Measurements from ENCODE around the gene GOLM1.

Gene GOLM1

DNA sequence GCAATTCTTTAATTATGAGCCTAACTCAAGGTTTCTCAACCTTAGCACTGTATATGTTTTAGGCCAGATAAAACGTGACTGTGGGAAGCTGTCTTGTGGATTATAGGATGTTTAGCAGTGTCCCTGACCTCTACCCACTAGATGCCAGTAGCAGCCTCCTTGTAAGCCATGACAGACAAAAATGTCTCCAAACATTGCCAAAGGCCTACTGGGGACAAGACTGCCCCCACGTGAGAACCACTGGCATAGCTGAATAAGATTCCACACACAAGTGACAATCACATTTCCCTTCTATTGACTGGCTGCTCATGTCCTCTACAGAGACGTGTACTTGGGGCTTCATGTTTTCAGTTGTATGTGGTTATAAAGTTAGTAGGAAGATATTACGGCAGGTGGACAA is 55.4 kb downstream of the GOLM1 start:
- H3K36me3 Mint-ChIP-seq (ENCODE audit: low read depth): no peaks in the 10 kb centered on the region
- H3K9me3 Mint-ChIP-seq: no peaks in the 10 kb centered on the region
- no peaks in the 10 kb centered on the region for H3K4me1 Mint-ChIP-seq (ENCODE audit: low read depth)
- H3K27ac Mint-ChIP-seq: no peak overlapping the region
- H3K27me3 Mint-ChIP-seq (ENCODE audit: low read depth): peaks cover 3% of the 10 kb centered on the region
- H3K4me3 Mint-ChIP-seq: no peak overlapping the region

DNA sequence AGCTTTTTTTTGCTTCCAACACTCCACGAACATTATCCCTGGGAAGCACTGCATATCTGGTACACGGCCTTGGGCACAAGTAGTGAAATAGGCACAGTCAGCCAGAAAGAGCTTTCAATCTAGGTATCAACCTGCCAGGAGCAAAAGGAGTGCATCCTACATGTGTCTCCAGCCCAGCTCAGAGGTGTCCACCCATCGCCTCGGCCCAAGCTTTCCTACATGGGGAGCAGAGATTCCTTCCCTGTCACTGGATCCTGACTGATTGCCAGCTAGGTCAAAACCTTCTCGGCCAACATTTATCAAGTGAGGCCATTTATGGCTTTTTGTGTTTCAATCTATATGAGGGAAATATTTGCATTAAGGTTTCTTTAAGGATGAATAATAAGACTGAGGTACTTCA is 55.8 kb downstream of the GOLM1 start:
- H3K36me3 Mint-ChIP-seq (ENCODE audit: low read depth): no peaks in the 10 kb centered on the region
- H3K4me3 Mint-ChIP-seq: no peak overlapping the region
- H3K9me3 Mint-ChIP-seq: no peaks in the 10 kb centered on the region
- H3K27ac Mint-ChIP-seq: no peak overlapping the region
- H3K4me1 Mint-ChIP-seq (ENCODE audit: low read depth): no peaks in the 10 kb centered on the region
- H3K27me3 Mint-ChIP-seq (ENCODE audit: low read depth): peaks cover under 1% of the 10 kb centered on the region

DNA sequence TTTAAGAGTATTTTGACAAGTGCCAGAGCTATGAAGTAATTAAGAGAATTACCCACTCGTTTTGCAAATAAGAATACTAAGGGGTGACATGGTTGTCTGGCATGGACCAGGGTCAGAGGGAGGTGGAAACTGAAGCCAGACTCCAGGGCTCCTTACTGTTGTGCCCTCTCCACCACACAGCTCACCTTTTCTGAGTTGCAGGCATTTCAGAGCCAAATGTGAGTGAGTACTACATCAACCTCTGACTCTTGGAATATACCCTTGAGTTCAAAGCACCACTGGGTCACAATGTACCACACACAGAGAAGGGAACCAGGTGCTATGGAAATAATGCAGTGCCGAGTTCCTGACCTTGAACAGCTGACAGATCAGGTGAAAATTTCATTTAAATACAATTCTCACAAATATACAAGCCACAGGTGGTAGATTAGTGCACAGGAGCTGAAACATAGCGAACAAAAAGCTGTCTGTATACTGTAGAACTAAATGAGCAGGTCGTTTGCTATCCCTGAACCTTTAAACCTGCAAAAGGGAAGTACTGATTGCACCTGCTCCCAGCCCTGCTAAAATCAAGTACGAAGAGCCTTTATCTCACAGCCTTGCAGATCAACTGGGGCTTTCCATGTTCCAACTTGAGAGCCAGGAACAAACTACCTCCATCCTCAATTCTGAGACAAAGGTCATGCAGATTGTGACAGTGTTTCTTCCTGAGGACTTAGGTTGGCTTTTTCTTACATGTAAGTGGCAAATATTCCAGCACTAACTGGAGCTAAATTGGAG is 57.0 kb downstream of the GOLM1 start:
- Mint-ChIP-seq H3K4me1 (ENCODE audit: low read depth) (no peaks in the 10 kb centered on the region), H3K4me3 (no peak overlapping the region), H3K27ac (no peak overlapping the region), H3K27me3 (ENCODE audit: low read depth) (no peaks in the 10 kb centered on the region), H3K9me3 (no peaks in the 10 kb centered on the region), H3K36me3 (ENCODE audit: low read depth) (no peaks in the 10 kb centered on the region)

DNA sequence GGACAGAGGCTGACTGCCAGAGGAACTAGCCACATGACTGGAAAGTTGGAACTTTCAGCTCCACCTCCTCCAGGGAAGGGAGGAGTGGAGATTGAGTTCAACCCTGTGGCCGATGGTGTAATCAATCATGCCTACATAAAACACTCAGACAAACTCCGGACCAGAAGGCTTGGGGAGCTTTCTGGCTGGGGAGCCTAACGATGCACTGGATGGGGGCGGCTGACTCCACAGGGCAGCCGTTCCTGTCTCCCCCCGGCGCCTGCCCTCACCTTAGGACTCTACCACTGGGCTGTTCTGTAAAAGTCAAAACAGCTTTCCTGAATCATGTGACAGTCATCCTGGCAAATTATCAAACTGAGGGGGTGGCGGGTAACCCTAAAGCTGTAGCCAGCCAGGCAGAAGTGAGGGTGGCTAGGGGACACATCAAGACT is 58.0 kb downstream of the GOLM1 start:
- H3K9me3 Mint-ChIP-seq: no peaks in the 10 kb centered on the region
- H3K36me3 Mint-ChIP-seq (ENCODE audit: low read depth): no peaks in the 10 kb centered on the region
- no peaks in the 10 kb centered on the region for H3K4me1 Mint-ChIP-seq (ENCODE audit: low read depth)
- no peak overlapping the region for H3K27ac Mint-ChIP-seq
- H3K4me3 Mint-ChIP-seq: no peak overlapping the region
- H3K27me3 Mint-ChIP-seq (ENCODE audit: low read depth): no peaks in the 10 kb centered on the region

DNA sequence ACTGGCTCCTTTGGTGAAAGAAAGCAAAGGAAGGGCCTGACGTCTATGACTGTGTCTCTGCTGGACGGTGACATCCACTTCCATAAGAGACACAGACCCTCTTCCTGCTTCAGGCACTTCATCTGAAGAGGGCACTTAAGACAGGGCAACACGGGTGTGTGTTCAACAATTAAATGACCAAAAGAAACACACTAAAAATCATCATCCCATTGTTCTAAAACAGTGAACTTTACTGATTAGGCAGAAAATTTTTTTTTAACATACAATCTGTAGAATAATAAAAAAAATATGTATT is 58.5 kb downstream of the GOLM1 start:
- Mint-ChIP-seq H3K27ac (no peak overlapping the region), H3K4me3 (no peak overlapping the region), H3K4me1 (ENCODE audit: low read depth) (no peaks in the 10 kb centered on the region), H3K9me3 (no peaks in the 10 kb centered on the region), H3K27me3 (ENCODE audit: low read depth) (no peaks in the 10 kb centered on the region), H3K36me3 (ENCODE audit: low read depth) (no peaks in the 10 kb centered on the region)

DNA sequence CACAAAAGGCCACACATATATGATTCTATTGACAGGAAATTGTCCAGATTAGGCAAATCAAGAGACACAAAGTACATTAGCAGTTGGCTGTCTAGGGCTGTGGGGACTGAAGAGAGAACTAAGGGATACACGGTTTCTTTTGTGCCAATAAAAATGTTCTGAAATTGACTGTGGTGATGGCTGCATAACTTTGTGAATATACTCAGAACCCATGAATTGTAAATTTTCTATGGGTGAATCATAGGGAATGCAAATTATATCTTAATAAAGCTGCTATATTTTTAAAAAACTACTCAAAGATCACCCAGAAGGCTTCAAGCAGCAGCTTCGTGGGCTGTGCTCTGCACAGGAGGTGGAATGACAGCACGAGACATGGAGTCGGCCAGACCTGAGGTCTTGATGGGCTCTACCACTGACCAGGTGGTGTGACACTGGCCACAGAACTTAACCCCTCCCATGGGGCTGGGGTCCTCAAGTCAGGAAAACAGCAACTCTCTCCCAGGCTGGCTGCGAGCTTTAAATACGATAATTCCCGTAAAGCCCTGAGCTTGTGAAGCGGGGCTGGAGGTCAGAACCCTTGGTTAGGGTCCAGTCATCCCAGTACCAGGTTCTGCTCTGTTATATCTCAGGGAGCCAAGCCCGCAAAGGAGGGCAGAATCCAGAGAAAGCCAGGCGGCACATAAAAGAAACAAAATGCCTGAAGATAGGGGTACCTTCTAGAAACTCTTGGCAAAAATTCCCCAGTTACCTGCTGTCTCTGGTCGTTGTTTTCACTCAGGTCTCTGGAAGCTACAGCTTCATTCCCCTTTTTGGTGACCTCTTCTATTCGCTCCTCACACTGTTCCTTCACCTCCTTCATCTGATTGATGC is 59.1 kb downstream of the GOLM1 start:
- Mint-ChIP-seq H3K4me3 (no peak overlapping the region), H3K4me1 (ENCODE audit: low read depth) (no peaks in the 10 kb centered on the region), H3K36me3 (ENCODE audit: low read depth) (no peaks in the 10 kb centered on the region), H3K27me3 (ENCODE audit: low read depth) (no peaks in the 10 kb centered on the region), H3K9me3 (no peaks in the 10 kb centered on the region), H3K27ac (no peak overlapping the region)

DNA sequence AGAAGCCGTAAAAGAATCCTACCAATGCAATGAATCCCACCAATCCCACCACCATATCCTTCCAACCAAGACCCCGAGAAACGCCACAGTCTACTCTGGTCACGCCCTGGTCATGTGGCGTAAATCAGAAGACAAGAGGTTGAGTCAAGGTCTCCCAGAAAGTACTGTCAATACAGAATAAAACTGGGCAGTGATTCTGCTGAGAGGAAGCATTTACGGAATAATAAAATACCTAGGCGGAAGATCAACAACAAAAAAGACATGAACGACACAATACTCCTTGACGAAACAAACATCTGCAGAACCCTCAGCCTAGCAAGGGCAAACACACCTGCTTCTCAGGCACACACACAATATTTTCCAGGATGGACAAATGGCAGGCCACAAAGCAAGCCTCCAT is 62.8 kb downstream of the GOLM1 start:
- Mint-ChIP-seq H3K4me3 (no peak overlapping the region), H3K36me3 (ENCODE audit: low read depth) (no peaks in the 10 kb centered on the region), H3K4me1 (ENCODE audit: low read depth) (no peaks in the 10 kb centered on the region), H3K27ac (no peak overlapping the region), H3K27me3 (ENCODE audit: low read depth) (no peaks in the 10 kb centered on the region), H3K9me3 (no peaks in the 10 kb centered on the region)

DNA sequence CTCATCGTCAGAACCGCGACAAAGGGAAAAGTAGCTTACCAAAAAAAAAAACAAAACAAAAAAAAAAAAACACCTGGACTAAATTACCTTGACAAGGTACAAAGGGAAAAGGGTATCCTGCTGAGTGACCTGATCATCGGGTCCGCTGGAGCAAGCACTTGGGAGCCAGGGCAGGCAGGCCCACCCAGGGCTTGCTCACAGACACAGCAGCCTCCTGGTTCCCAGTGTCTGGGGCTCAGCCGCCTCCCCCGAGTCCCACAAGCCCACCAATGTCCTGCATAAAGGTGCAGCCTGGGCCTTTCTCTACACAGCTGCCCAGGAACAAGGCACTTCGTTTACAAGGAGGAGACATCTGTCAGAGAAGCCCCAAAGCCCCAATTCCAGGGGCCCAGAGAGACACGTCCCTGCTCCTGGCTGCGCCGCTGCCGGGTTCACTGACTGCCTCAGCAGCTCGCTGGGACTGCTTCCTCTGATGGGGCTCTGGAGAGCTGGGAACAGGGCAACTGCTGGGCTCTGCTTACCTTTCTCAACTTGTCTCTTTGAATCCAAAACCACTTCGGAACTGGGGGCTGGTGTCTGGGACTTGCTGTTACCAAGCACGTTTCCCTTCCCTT is 63.4 kb downstream of the GOLM1 start:
- Mint-ChIP-seq H3K36me3 (ENCODE audit: low read depth) (no peaks in the 10 kb centered on the region), H3K27me3 (ENCODE audit: low read depth) (no peaks in the 10 kb centered on the region), H3K27ac (no peak overlapping the region), H3K9me3 (no peaks in the 10 kb centered on the region), H3K4me1 (ENCODE audit: low read depth) (no peaks in the 10 kb centered on the region), H3K4me3 (no peak overlapping the region)

DNA sequence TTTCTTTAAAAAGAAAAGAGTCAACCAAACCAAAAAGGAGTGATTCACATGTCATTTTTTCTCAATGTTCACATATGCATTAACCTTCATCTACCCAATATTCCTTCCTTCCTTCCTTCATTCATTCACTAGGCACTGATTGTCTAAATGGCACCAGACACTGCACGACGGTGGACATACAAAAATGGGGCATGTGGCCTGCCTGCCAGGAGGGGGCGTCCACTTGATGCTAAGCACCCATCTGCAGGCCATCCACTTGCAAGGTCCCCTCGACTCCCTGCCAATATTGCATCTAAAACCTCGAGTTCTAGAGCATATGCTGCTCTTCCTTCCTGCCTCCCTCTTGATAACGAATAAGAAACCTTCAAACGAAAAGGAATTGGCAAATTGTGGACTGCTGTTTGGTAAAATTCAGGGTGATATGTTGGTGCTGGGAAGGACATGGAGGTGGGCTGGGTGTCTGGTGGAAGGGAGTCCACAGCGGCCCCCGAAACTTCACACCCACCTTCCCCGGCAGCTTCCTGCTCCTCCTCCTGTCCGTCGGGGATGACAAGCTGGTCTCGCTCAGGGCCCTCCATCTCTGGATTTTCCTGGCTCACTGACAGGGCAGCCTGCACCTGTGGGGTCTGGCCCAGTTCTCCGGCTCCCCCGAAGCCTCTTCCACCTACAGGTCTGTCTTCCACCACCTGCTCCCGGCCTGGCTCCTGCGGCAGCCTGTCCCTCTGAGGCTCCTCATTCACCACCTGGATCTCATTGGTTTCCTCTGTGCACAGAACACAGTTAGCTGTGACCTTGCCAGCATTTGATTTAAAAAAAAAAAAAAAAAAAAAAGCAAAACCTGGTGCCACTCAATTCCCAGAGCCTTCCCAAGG is 64.3 kb downstream of the GOLM1 start:
- Mint-ChIP-seq H3K27me3 (ENCODE audit: low read depth) (no peaks in the 10 kb centered on the region), H3K9me3 (no peaks in the 10 kb centered on the region), H3K4me1 (ENCODE audit: low read depth) (no peaks in the 10 kb centered on the region), H3K4me3 (no peak overlapping the region), H3K27ac (no peak overlapping the region), H3K36me3 (ENCODE audit: low read depth) (no peaks in the 10 kb centered on the region)

DNA sequence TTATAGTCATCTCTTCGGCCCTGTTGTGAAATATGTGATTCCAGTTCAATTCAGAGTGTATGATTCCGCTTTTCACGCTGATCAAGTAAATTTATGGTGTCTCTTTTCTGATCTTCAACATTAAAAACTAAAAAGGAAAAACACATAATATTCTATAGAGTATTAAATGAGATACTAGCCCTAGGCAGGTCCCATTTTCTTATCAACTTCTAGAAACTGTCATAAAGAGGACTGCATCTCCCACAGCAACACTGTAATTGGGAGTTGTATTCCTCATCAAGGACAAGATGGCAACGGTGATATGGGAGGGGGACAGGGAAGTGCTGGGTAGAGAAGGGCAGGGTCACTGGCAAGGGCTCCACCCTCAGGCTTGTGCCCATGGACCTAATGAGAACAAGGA is 71.6 kb downstream of the GOLM1 start:
- Mint-ChIP-seq H3K9me3 (no peaks in the 10 kb centered on the region), H3K27ac (no peak overlapping the region), H3K27me3 (ENCODE audit: low read depth) (no peaks in the 10 kb centered on the region), H3K36me3 (ENCODE audit: low read depth) (peaks cover 22% of the 10 kb centered on the region), H3K4me1 (ENCODE audit: low read depth) (peaks cover 4% of the 10 kb centered on the region), H3K4me3 (no peak overlapping the region)

DNA sequence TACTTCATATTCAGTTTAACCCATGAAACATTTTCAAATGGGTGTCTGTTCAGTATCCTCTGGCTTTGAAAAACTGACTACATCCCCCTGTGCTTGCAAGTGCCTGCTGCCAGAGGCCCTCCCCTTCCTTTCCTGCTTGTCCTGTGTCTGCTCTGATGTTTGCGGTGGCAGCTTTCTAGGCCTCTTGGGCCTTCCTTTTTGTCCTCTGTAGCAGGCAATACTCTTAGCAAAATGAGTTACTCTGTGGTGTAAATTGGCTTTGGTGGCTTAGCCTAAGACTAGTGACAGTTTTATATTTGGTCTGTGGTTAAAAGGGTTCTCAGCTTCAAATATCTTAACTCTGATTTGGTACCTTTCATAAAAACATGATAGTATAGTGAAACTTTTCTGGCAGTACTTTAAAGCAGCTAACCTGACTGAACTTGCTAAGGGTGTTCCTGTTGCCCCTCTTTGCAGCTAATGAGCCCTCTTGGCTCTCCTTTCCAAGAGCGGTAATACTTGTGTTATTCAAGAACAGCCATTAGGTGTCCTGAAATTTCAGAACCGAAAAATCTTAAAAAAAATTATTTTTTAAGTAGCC is 76.6 kb downstream of the GOLM1 start:
- H3K4me3 Mint-ChIP-seq: no peak overlapping the region
- no peaks in the 10 kb centered on the region for H3K9me3 Mint-ChIP-seq
- H3K4me1 Mint-ChIP-seq (ENCODE audit: low read depth): peaks cover 14% of the 10 kb centered on the region
- no peaks in the 10 kb centered on the region for H3K27me3 Mint-ChIP-seq (ENCODE audit: low read depth)
- H3K36me3 Mint-ChIP-seq (ENCODE audit: low read depth): peaks cover 49% of the 10 kb centered on the region
- H3K27ac Mint-ChIP-seq: peak overlapping the region; percentile 46

DNA sequence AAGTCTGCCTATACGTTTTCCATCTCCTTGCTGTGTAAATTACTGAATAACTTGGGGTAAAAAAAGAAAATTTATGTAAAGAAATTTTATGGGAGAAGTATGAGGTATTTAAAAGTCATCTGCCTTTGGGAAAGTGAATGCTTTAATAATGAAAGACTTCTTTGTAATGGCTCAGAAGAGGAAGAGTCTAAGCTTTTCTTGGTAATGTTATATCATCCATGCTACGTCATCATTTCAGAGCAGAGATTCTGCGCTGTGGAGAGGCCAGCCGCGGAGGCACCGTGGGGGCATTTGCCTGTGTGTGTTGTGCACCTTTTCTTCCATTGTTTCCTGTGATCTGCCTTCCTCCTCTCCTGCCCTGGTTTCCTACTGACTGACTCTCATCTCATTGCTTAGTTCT is 78.2 kb downstream of the GOLM1 start:
- Mint-ChIP-seq H3K36me3 (ENCODE audit: low read depth) (peaks cover 50% of the 10 kb centered on the region), H3K27me3 (ENCODE audit: low read depth) (no peaks in the 10 kb centered on the region), H3K9me3 (no peaks in the 10 kb centered on the region), H3K27ac (no peak overlapping the region), H3K4me3 (no peak overlapping the region), H3K4me1 (ENCODE audit: low read depth) (peaks cover 14% of the 10 kb centered on the region)

DNA sequence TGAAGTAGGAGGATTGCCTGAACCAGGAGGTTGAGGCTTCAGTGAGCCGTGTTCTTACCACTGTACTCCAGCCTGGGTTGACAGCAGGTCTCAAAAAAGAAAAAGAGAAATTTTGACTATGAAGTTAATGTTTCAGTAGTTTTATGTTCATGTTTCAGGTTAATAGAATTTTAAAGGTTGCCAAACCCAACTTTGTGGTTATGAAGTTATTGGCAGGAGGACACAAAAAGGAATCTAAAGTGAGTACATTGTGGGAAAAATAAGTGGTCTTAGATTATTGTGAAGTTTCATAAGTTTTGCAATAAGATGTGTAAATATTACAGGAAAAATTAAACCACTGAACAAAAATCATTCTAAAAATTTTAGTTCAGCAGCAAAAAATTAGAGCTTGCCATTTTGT is 78.6 kb downstream of the GOLM1 start:
- Mint-ChIP-seq H3K27me3 (ENCODE audit: low read depth) (no peaks in the 10 kb centered on the region), H3K27ac (no peak overlapping the region), H3K9me3 (no peaks in the 10 kb centered on the region), H3K4me1 (ENCODE audit: low read depth) (peaks cover 14% of the 10 kb centered on the region), H3K36me3 (ENCODE audit: low read depth) (peaks cover 51% of the 10 kb centered on the region), H3K4me3 (no peak overlapping the region)

DNA sequence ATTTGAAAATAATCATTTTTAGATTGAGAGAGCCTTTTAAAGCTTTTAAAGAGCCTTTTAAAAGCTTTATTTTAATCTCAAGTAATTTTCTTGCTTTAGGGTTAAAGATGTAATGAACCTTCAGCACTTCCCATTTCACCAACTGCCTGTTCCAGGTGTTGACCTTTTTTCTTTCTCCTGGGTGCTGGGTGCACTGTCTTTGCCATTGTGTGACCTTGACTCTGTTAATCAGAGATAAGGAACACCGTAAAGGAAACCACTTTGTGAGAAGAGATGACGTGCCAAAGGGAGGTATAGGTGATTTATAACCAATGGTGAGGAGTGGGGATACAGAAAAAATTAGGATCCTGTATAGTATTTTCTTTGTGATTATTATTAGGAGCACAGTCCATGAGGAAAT is 90.2 kb downstream of the GOLM1 start:
- Mint-ChIP-seq H3K4me3 (no peak overlapping the region), H3K9me3 (peaks cover 12% of the 10 kb centered on the region), H3K27me3 (ENCODE audit: low read depth) (no peaks in the 10 kb centered on the region), H3K4me1 (ENCODE audit: low read depth) (peaks cover 2% of the 10 kb centered on the region), H3K27ac (no peak overlapping the region), H3K36me3 (ENCODE audit: low read depth) (peaks cover 39% of the 10 kb centered on the region)

Measured in T-helper 1 cell treated with Interleukin-12 subunit alpha and Interleukin-12 subunit beta and Interleukin-4 antibody, amounts not matched to agents 30 μg/mL and 1 μg/mL, for 36 hours (primary cell).